ENCODE measurements around the gene FMO1.

DNA sequence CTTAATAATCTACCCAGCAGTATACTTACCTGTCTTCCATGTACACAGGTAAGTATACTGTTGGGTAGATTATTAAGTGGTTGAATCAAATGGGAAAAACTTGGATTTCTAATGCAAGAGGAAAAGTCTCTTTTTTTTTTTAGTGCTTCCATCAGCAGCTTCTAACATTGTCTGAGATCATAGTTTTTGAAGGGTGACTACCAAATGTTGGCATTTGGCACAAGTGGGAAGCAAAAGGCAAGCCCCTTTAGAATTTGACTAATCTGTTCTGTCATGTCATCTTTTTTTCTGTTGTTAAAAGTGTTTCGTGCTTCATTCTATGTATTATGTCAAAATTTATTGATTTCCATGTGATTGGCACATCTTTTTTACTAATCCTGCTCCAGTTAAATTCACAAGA, 547 bp downstream of the FMO1 start:
- TF ChIP-seq EP300 (IDR thresholded peaks at IDR 0.05) (no peak), POLR2A (IDR thresholded peaks at IDR 0.05) (no peak)
- TF ChIP-seq, protein P1, sequence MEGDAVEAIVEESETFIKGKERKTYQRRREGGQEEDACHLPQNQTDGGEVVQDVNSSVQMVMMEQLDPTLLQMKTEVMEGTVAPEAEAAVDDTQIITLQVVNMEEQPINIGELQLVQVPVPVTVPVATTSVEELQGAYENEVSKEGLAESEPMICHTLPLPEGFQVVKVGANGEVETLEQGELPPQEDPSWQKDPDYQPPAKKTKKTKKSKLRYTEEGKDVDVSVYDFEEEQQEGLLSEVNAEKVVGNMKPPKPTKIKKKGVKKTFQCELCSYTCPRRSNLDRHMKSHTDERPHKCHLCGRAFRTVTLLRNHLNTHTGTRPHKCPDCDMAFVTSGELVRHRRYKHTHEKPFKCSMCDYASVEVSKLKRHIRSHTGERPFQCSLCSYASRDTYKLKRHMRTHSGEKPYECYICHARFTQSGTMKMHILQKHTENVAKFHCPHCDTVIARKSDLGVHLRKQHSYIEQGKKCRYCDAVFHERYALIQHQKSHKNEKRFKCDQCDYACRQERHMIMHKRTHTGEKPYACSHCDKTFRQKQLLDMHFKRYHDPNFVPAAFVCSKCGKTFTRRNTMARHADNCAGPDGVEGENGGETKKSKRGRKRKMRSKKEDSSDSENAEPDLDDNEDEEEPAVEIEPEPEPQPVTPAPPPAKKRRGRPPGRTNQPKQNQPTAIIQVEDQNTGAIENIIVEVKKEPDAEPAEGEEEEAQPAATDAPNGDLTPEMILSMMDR (IDR thresholded peaks at IDR 0.05) = no peak

Measured in ovary (tissue), 3 donors.